Right lobe of liver (tissue), 4 donors: ENCODE measurements around the gene STK11.

Experiments used
- CTCF ChIP-seq, 4 donors: fragments of 200-600 bp in 3 of 4; fragments of 450-650 bp in 1 of 4; IDR thresholded peaks; one replicate each; pipeline versions ENCODE4 v1.5.1 to v1.8.0; 2016 to 2022; ENCODE audit warnings: antibody characterized with exemption in 4 of 4, mild to moderate bottlenecking in 2 of 4
- POLR2A ChIP-seq: fragments of 450-650 bp; IDR thresholded peaks from one replicate; pipeline ENCODE4 v1.6.1; 2017; ENCODE audit warnings: antibody characterized with exemption, mild to moderate bottlenecking
- donor health status: DM: no; HTN: no; CAD: no.
- donor health status: DM: no; HTN: no; CAD: no.
- donor health status: DM: no; HTN: yes; CAD: no.

DNA sequence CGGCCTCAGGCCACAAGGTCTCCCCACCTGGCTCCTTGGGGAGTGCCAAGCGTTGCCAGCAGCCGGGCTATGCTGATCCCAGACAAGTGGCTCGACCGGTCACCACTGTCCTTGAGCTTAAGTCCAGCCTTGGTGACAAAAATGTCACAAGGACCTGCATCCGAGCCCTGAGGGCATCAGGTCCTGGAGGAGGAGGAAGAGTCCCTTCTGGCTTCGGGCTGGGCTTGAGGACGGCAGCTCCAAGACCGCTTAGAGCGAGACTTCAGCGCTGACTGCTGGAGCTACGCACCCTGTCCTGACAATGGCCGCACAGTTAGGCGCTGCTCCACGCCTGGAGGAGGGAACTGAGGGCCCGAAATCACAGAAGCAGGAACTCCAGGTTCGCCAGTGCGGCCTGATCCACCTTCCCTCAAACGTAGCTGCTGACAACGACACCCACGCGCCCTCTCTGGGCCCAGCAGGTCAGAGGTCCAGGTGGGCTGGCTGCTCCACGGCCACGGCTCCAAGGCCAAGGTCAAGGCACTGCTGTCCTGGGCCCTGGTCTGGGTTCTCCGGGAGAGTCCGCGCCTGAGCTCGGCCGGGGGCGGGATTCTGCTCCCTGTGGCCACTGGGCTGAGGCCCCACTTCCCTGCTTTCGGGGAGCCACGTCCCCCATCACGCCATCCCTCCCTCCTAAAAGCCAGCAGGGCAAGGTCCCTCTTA lies 38.6 kb upstream of the STK11 start:
- TF ChIP-seq POLR2A (no peak), CTCF (IDR thresholded peaks at IDR 0.05) (no peak)
